CD4-positive, alpha-beta T cell treated with Interleukin-12 subunit alpha and Interleukin-12 subunit beta, for 1 hour (primary cell): ENCODE measurements around the gene STRADA.
"Not testable (repeated sequence)": the region's sequence is repeated elsewhere in the genome, so short reads cannot be mapped to it uniquely, and the experiment has no call there.

Experiments
- DNase-seq: peaks from one replicate; pipeline ENCODE4 v3.0.0-alpha.2; 2020

Gene STRADA

DNA sequence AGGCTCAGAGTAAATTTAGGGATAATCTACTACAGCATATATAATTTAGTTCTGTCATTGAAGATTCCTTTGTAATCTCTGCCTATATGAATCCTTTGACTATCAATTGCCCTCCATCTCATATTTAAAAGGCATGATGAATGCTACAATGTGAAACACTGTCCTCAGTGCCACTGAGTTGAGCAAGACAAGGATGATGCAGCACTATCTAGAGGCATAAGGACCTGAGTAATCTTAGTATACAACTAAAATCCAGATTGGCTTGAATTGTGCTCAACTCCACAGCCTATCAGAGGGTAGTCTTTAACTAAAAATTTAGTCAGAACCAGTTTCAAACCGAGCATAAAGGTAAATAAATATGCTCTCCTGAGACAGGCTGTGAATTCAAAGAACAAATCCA lies 11.6 kb upstream of the STRADA start:
- no peak for DNase-seq

DNA sequence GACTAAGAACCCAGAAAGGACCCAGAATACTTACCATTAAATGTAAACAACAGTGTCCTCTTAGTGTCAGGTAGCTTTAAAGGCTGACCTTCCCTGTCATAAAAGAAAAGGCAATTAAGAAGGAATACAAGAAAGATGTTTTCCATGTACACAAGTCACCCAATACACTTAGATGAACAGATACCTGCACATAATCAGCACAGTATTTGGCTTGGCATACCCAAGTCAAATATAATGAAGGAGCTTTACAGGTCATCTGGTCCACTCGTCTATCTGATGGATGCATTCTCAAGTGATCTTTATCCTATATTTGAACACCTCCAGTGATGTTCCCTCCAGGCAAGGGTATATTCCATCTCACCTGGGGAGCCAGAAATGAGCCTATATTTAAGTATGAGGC lies 11.1 kb upstream of the STRADA start:
- DNase-seq = no peak

DNA sequence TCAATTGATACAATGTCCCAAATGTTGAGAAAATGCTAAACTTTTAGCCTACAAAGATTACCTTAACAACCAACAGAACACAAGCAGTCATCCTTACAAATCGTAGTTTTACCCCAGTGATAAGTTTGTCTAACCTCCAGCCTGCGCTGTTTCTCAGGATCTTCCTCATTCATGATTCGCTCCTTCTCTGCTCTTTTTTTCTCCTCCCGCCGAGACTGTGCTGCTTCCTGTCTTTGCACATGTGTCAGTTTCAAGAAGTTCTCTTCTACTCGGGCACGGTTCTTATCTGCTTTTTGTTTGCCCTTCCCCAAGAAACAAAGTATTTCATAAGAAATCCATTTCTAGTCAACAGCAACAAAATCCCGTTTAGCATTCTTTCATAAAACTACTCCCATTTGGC lies 10.2 kb upstream of the STRADA start:
- peak; percentile 29 for DNase-seq

DNA sequence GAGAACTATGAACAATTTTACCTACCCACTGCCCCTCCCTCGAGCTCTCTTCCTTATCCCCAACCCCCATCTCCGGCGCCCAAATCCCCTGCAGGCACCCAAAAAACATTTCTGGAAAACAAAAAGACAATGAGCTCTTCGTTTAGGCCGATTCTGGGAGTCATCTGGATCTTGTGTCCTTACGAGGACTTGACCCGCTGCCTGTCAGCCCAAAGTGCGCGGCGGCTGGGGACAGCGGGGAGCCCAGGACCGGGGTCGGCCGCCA lies 524 bp downstream of the STRADA start:
- no peak for DNase-seq

DNA sequence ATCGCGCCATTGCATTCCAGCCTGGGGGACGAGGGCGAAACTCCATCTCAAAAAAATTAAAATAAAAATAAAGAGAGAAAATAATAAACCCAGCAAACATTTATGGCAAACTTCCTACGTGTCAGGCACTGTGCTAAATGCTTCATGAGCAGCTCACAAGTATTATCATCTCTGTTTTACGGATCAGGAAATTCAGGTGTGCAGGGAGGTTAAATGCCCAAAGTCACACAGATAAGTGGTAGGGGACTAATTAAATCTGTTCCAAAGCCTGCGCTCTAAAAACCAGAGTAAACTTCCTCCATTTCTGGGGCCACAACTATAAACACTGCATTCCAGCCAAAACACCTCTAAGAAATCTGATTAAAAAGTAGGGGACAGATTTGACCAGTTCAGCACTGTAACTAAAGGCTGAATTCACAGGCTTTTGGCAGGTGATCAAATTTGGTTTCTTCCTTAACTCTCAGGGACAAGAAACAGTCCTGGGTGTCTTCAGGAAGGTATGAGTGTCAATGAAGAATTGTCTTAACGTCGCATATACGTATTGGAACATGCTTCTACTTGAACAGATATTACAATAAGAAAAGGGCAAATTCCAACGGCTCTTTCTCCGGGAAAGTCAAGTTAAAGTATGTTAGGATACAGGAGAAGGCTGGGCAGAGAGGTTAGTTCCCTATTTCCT lies 996 bp downstream of the STRADA start:
- DNase-seq = peak; percentile 14

DNA sequence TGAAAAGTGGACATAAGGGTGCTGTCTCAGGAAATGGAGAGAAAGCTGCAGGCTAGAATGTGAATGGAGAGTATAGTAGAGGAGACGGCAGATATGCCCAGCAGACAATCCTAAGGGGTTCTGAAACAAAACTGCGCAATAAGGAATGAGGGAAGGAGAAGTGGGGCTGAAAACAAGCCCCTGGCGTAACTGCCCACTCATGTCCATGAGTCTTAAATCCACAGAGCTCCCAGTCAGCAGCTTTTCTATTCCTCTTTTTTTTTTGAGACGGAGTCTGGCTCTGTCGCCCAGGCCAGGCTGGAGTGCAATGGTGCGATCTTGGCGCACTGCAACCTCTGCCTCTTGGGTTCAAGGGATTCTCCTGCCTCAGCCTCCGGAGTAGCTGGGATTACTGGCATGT lies 5.9 kb downstream of the STRADA start:
- DNase-seq = no peak

DNA sequence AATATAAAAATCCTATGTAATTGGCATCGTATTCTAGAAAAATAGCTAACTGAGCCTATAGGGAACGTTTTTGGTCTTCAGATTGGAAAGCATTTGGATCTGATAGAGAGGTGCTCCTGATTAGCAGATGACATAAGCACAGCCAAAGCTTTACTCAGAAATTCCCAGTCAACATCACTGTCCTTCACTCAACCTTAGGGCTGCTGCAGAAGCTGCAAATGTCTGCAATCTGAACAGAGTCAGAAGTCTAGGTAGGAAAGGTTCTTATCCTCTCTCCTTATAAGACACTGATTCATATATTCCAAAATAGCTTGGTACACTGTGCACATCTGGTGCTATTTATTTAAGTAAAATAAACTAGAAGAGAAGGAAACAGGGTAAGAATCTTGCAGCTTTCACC lies 19.2 kb downstream of the STRADA start:
- no peak for DNase-seq

DNA sequence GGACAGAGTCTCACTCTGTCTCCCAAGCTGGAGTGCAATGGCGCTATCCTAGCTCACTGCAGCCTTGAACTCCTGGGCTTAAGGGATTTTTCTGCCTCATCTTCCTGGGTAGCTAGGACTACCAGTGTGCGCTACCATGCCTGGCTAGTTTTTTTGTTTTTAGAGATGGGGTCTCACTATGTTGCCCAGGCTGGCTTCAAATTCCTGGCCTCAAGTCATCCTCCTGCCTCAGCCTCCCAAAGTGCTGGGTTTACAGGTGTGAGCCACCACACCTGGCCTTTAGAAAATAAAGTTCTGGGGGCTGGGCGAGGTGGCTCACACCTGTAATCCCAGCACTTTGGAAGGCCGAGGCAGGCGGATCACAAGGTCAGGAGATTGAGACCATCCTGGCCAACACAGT lies 21.4 kb downstream of the STRADA start:
- not testable (repeated sequence) for DNase-seq

DNA sequence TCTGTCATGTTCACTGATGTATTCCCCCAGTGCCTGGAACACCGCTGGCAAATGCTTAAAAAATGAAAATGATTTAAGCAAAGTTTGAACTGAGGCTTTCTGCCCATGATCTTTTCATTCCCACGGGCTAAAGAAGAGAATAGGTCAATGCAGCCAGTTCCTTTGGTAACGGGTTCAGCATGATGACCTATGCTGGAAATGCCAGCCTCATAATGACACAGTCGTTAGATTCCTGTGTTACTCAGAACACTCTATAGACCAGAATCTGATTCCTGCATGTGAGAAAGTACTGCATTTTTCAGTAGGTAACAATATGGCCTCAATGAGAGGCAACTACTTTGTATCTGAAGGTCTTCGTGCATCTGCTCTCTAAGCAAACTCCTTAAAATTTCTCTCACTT lies 22.6 kb downstream of the STRADA start:
- no peak for DNase-seq

DNA sequence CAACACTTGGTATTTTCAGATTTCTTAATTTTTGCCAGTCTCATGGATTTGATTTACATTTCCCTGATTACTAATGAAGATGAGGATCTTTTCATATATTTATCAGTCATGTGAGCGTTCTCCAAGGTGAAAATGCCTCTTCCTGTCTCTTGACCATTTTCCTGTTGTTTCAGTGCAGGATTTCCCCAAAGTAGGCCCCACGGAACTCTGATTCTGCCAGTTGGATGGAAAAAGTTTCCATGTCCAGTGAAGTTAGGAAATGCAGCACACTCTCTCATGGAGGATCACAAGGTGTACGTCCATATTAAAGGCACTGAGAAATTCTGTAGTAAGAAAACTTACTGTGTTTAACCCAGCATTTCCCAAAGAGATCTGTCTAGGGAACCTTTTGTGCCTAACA lies 25.2 kb downstream of the STRADA start:
- DNase-seq = no peak

DNA sequence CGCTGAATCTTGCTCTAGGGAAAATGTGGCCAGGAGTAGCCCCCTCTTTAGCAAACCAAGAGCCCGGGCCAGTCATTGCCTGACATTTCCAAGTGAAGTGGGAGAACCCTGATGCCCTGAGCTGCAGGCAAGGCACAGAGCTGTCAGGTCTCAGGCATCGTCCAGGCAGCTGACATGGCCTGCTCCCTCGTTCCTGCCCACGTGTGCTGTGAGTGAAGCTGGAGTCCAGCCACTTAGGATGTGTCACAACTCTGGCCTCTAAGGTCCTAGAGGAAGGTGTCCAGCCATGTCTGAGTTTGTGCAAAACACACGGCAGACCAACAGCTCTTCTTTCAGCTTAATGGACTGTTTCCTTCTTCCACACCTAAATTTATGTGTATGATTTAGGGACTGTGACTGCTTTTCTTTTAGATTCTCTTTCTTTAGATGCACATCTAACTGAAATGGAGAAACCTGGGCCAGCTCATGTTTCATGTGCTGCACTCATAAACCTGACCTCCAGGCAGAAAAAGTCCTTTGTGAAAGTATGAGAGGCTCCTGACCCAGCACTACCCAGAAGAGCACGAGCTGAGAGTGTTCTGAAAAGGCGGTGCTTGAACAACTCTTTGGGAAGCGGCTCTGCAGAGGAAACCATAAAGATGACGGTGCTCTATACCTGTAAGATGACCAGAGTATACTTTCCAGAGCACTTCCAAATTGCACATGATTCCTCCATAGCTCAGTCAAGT lies 26.9 kb downstream of the STRADA start:
- DNase-seq = no peak

DNA sequence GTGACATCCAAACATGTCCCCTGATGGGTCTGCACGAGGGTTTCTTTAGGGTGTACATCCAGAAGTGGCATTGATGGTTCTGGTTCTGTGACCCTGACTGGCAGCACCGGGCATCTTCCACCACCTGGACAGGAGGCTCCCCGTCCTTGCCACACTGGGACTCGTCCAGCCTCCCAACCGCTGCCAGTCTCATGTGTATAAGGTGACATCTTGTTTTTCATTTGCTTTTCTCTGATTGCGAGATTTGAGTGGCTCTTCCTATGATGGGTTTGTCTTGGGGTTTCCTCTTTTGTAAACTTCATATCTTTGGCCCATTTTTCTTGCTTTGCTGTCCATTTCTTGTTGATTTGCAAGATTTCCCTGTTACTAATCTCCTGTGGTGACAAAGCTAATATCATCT lies 32.5 kb downstream of the STRADA start:
- no peak for DNase-seq

DNA sequence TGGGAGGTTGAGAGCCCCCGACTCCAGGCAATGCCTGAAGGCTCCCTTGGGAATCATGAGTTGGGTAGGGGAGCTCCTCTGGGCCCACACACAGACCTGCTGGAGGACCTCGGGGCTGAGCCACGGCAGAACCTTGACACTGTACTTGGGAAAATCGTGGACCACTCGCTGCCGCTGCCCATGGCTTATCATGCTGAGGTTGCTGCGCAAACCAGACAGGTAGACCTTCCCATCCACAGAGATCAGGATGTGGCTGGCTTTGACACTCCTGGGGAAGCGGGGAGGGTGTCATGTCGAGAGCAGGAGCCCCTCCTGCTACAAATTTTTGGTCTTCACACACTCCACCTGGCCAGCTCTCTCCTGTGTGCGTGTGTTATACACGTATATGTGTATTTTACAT lies 34.4 kb downstream of the STRADA start:
- peak; percentile 41 for DNase-seq

DNA sequence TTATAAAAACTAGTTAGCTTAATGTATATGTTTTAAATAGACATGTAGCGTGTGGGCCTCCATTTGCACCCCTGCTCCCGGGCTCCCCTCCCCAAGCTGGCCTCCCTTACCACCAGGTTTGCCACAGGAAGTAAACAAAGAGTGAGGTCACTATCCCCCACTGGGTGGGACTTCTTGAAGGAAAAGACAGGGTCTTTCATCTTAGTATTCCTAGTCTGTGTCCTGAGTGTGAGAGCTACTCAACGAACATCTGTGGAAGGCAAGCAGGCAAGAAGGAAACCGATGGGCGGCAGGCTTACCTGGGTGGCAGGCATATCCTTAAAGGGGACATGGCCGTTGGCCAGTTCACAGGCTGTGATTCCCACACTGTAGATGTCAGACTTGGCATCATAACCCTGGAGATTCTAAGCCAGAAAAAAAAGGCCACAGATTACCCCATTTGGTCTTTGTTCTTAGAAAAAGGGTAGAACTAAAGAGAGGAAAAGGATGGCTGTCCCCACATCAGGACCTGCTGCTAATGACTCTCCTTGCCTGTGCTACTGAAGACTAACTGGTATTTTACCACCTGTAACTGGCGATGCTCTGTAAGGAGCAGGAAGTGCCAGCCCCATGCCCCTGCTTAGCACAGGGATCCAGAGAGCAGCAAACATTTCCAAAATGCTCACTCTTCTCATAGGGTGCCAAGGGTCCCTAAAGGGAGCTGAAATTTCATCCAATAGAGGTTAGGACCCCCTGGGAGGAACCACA lies 35.1 kb downstream of the STRADA start:
- DNase-seq = peak; percentile 39

DNA sequence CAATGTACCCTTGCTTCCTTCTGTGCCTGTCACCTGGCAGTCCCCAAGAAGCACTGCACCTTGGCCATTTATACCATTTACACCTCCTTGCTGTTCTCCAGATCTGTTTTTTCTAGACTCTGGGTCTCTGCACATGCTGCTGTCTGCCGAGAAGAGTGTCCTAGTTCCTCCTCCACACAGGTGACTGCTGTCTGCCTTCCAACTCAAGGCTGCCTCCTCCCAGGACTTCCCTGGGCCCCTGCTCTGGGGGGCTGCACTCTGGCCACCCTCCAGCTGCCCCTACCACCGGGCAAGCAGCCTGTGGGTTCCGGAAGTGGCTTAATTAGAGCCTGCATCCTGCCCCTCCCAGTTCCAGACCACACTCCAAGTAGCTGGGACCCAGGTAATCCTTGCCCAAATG lies 35.9 kb downstream of the STRADA start:
- DNase-seq = no peak

DNA sequence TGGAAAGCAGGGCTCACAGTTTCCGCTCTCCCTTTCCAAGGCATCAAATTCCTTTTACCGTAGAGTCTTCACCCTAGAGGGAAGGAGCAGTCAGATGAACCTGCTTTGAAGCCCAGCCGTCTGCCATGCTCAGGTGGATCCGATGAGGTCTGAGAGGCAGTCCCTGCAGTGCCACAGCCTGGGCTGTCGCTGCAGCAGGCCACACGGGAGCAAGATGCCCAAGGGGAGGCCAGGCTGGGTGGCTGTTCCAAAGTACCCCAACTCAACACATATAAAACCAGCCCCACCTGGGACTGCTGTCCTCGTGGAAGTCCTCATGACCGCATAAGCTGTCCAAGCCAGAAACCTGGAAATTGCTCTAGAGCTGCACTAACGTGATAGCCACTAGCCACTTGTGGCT lies 36.8 kb downstream of the STRADA start:
- no peak for DNase-seq

DNA sequence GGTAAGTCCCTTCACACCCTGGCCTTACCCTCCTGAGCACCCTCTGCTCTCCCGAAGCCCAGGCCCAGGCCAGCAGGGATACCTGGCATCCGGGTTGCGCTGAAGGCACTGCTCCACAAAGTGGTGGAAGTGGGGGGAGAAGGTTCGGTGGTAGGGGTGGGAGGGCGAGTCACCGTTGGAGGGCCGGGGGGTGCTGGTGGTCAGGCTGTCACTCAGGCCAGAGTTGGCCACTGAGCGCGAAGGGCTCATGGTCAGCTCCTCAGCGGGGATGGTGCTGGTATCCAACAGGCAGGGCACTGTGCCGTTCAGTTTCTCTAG lies 37.4 kb downstream of the STRADA start:
- no peak for DNase-seq

DNA sequence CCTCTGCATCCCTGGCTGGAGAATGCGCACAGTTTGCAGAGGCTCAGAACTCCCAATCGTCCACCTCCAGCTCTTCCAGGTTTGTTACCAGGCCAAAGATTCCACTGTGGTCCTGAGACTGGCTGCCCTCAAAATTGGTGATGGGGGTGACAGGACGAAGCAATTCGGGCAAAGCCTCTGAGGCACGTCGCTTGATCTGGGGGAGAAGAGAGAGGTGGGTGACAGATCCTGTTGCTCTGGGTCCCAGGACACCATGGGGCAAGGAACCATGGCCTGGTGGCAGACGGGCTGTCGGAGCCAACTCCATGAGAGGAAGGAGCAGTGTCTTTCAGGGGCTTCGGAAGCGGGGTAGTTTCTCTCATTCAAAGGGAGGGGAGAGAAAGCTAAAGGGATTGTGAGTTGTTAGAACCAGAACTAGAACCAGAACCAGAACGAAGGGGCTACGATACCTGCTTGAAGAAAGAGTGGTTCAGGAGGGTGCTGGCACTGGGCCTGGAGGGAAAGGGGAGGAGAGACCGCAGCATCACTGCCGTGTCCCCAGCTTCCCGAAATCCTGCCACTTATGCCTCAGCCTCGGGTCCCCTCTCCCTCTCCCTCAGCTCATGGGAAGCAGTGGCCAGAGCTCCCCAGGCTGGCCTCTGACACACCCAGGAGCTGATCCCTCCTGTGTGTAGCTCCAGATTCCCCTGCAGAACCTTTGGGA lies 37.9 kb downstream of the STRADA start:
- DNase-seq = no peak

DNA sequence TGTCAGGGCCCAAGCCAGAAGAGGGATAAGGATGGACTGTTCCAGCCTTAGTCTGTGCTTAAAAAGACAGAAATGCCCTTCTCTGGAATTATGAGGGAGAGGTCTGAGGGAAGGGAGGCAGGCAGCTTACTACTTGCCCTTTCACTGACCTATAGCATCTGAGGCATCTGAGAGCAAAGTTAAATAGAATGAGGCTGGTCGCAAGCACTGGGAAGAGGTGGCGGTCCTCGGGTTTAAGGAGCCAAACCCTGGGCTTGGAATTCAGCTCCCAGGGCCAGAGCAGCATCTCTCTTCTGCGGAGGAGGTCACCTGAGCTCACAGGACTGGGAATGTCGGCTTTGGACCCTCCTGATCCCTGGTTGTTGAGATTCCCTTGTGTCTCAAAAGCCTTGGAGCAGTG lies 38.6 kb downstream of the STRADA start:
- DNase-seq = no peak

DNA sequence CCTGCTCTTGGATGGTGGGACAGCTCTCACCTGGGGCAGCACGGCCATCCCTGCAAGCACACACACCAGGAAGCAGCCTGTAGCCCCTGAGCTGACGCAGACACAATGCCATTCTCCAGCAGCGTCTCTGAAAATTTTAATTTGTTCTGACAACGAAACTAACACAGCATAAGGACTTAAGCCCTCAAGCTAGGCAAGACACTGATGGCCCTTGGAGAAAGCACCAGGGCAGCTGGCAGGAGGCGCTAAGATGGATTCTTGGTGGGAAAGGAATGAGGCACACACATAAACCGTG lies 38.9 kb downstream of the STRADA start:
- DNase-seq = no peak

DNA sequence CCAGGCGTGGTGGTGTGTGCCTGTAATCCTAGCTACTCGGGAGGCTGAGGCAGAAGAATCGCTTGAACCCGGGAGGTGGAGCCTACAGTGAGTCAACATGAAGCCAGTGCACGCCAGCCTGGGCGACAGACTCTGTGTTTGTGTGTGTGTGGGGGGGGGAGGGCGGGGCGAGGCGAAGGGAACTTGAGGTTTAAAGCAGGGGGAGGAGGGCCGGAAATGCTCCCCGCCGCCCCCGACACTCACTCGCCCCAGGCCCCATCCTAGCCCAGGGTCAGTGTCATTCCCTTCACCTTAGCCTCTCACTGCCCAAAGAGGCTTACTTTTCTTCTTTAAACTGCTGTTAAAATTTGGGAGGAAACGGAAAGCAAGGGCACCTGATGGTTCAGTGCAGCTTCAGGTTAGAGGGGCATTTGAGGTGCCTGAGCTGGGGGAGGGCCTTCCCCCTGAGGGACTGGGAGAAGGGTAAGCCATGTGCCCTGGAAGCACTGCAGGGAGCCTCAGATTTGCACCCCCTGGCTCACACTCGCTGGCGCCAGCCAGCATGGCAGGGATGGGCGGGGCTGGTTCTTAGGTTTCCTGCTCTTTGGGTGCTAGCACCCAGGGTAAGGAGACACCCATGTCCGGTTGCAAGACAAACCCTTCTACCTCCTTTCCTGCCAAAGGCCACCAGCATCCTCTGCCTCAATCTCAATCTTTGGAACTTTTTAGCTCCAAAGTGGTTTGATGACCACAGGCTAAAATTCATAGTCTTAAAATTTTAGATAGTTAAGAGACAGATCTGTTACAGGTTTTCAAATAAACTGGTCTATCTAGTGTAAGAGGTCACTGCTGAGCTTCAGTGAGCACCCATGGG lies 39.5 kb downstream of the STRADA start:
- peak; percentile 84 for DNase-seq

DNA sequence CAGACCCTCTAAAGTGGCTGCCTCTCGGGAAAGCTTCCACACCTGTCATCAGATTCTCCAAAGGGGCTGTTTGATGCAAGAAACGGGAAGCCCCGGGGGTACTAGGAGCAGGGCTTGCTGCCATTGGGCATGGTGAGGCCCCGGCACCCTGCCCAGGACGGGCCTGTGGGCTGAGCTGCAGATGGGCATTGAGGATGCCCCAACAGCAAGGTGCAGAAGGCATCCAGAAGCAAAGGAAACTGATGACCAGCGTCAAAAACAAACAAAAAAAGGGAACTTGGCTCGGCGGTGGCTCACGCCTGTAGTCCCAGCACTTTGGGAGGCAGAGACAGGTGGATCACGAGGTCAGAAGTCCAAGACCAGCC lies 40.2 kb downstream of the STRADA start:
- DNase-seq = no peak
